IMR-90 (cell line): ENCODE data around the gene EGFR.

Source experiments
- CTCF ChIP-seq: conservative IDR thresholded peaks from 2 replicates; pipeline ENCODE4 v1.5.1; 2012; ENCODE audit warnings: mild to moderate bottlenecking, low read depth, low read length, improper control_type of control experiment
- POLR2A ChIP-seq: IDR thresholded peaks from 2 replicates; pipeline ENCODE4 v1.6.1; 2012; ENCODE audit warnings: mild to moderate bottlenecking, low read depth, low read length
- SMC3 ChIP-seq: fragments of 150-350 bp; IDR thresholded peaks from 2 replicates; pipeline ENCODE4 v1.6.1; 2016; ENCODE audit warnings: low read depth, mild to moderate bottlenecking, antibody characterized with exemption, low read length, moderate library complexity

DNA sequence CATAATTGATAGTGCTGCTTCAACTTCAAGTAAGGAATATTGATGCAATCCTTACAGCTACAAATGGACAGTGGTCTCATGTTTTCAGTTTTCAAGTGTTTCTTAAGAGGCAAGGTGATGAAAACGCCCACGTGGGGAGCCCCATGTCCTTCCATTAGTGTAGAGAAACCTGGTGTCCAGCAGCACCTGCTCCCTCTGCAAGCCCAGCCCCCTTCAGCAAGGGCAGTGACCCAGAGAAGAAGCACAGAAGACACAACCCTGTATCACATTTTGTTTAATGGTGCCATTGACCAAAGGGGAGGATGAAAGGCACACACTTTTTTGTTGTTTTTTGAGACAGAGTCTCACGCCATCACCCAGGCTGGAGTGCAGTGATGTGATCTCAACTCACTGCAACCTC is 143.7 kb downstream of the EGFR start:
- TF ChIP-seq CTCF (no peak), POLR2A (no peak), SMC3 (no peak)
